ENCODE data around the gene ARMC5. TPM values are rescaled to one million over a fixed set of nuclear protein-coding genes. Genes with fewer than 3 reads are reported as not detected.
A peak's percentile ranks its signal among the peaks of the same experiment; 100 is the strongest.

Gene ARMC5
- total RNA-seq, 1 experiment from 2014 or later = 11.3 TPM

DNA sequence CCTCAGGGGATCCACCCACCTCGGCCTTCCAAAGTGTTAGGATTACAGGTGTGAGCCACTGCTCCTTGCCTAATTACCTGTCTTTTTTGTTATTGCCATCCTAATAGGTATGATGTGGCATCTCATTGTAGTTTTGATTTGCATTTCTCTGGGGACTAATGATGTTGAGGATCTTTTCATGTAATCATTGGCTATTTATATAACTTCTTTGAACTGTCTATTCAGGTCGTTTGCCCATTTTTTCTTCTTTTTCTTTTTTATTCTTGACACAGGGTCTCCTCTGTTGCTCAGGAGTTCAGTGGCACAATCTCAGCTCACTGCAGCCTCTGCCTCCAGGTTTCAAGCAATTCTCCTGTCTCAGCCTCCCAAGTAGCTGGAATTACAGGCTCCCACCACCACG lies 11.3 kb downstream of the ARMC5 start:
- ChIA-PET POLR2A (no interaction called here), CTCF (interaction anchor here (1.4 to 13.1 kb wide), 2 partner anchors 14 to 328 kb away, joined by 3 to 221 read pairs; partner anchors contain the start of gene ARMC5)
- TF ChIP-seq, protein P1, sequence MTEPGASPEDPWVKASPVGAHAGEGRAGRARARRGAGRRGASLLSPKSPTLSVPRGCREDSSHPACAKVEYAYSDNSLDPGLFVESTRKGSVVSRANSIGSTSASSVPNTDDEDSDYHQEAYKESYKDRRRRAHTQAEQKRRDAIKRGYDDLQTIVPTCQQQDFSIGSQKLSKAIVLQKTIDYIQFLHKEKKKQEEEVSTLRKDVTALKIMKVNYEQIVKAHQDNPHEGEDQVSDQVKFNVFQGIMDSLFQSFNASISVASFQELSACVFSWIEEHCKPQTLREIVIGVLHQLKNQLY (CRISPR knock-in tag; IDR thresholded peaks at IDR 0.05) = no peak
- TF ChIP-seq SMAD3 (CRISPR knock-in tag; IDR thresholded peaks at IDR 0.05; ENCODE audit: borderline replicate concordance) (no peak), JAZF1 (CRISPR knock-in tag; IDR thresholded peaks at IDR 0.05) (no peak)
- Mint-ChIP-seq H3K4me3 (no peak overlapping the region; the same call in 1 of the 2 replicates), H3K27me3 (ENCODE audit: low read depth) (peaks cover 51% of the 10 kb centered on the region), H3K27ac (no peak overlapping the region), H3K4me1 (peaks cover 7% of the 10 kb centered on the region), H3K9me3 (0 out of 2 replicates have a peak, but pooled peaks cover 5% of the 10 kb centered on the region), H3K36me3 (peaks cover 2% of the 10 kb centered on the region; the same call in 1 of the 2 replicates)
- no peak for ATAC-seq
- DNase-seq (ENCODE audit: low spot score) = no peak

DNA sequence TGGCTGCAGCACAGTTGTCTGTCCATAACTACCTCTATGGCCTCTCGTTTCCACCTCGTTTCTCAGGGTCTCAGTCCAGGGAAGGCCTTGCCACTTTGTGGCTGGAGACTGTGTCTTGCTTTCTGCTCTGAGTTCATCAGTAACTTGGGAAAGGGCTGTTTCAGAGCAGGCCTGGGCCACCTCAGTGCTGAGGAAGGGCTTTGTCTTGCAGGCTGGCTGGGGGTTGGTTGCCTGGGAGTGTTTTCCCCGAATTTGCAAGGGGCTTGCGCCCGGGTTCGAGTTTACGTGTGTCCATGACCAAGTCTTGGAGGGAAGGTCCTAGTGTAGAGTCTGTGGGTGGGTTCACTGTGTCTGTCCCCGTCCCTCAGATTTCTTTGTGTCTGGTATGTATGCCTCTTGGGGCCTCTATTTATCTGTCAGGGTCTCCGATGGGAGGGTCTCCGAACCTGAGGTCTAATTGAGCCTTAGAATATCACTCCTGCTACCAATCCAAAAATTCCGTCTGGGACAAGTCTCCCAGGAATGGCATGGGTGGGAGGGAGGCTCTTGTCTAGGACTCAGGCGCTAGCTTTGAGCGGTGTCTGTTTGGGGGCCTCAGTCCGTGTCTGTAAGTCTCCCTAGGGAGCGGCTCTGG lies 12.1 kb downstream of the ARMC5 start:
- H3K9me3 Mint-ChIP-seq = 0 out of 2 replicates have a peak, but pooled peaks cover 5% of the 10 kb centered on the region
- DNase-seq (ENCODE audit: low spot score) = no peak
- ATAC-seq = no peak
- TF ChIP-seq, protein P2, sequence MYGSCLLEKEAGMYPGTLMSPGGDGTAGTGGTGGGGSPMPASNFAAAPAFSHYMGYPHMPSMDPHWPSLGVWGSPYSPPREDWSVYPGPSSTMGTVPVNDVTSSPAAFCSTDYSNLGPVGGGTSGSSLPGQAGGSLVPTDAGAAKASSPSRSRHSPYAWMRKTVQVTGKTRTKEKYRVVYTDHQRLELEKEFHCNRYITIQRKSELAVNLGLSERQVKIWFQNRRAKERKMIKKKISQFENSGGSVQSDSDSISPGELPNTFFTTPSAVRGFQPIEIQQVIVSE (CRISPR knock-in tag; IDR thresholded peaks at IDR 0.05; ENCODE audit: borderline replicate concordance) = no peak
- TF ChIP-seq, protein P3, sequence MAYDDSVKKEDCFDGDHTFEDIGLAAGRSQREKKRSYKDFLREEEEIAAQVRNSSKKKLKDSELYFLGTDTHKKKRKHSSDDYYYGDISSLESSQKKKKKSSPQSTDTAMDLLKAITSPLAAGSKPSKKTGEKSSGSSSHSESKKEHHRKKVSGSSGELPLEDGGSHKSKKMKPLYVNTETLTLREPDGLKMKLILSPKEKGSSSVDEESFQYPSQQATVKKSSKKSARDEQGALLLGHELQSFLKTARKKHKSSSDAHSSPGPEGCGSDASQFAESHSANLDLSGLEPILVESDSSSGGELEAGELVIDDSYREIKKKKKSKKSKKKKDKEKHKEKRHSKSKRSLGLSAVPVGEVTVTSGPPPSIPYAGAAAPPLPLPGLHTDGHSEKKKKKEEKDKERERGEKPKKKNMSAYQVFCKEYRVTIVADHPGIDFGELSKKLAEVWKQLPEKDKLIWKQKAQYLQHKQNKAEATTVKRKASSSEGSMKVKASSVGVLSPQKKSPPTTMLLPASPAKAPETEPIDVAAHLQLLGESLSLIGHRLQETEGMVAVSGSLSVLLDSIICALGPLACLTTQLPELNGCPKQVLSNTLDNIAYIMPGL (CRISPR knock-in tag; IDR thresholded peaks at IDR 0.05) = 0 out of 2 replicates have a peak, but pooled peaks have one; percentile 20
- no peak for TF ChIP-seq SOX15 (CRISPR knock-in tag; IDR thresholded peaks at IDR 0.05)
- H3K27ac Mint-ChIP-seq = no peak overlapping the region
- H3K4me3 Mint-ChIP-seq = peak overlapping the region; percentile 61
- peaks cover 58% of the 10 kb centered on the region for H3K27me3 Mint-ChIP-seq (ENCODE audit: low read depth)
- POLR2A ChIA-PET = interaction anchor here (1.0 to 1.3 kb wide), 2 partner anchors 11 to 241 kb away, joined by 3 to 10 read pairs; partner anchors contain the start of gene ARMC5
- peaks cover 2% of the 10 kb centered on the region; the same call in 1 of the 2 replicates for H3K36me3 Mint-ChIP-seq
- H3K4me1 Mint-ChIP-seq = peaks cover 9% of the 10 kb centered on the region
- CTCF ChIA-PET = interaction anchor here (0.6 to 13.1 kb wide), 4 partner anchors 14 to 1498 kb away, joined by 3 to 221 read pairs (median 3); partner anchors contain the start of genes ARMC5 and TAOK2

DNA sequence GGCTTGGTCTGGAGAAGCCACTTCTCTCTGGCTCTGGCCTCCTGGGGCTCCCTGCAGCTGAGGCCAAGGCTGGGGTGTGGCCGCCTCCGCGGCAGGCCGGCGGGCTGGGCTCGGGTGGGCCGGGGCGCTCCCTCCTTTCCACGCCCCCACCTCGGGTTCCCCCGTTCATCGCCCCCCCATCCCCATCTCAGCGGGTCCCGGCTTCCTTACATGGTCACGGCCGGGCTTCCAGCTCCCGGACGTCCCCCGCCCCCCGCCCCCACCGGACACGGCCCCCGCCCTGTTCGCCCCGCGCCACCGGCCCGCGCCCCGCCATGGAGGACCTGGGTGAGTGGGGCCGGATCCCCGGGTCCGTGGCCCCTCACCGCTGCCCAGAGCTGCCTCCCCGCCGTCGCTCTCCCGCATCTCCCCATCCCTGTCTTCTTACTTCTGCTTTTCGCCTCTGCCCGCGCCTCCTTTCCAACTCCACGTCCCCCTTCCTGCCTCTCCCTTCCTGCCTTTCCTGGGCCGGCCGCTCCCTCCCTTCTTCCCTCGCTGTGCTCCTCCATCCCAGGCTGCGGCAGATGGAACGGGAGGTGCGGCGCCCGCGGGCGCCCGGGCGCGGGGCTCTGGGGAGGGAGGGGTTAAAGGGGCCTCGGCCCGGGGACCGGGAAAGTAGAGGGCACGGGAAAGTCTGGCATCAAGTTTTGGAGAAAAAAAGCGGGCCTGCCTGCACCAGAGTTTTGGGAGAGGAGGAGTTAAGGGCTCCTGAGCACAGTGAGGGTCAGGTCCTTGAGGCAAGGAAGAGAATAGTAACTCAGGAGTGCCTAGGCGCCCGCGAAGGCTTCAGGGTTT lies 12.8 kb downstream of the ARMC5 start, which contains the start of gene TGFB1I1:
Gene TGFB1I1 (plus strand): TSS at position 278 of the 834 bp plus-strand sequence. CDS start 37 bp downstream, at position 315.
- DNase-seq (ENCODE audit: low spot score) (peak; percentile 59), ATAC-seq (peak; percentile 2)
- peaks cover 63% of the 10 kb centered on the region for H3K27me3 Mint-ChIP-seq (ENCODE audit: low read depth)

DNA sequence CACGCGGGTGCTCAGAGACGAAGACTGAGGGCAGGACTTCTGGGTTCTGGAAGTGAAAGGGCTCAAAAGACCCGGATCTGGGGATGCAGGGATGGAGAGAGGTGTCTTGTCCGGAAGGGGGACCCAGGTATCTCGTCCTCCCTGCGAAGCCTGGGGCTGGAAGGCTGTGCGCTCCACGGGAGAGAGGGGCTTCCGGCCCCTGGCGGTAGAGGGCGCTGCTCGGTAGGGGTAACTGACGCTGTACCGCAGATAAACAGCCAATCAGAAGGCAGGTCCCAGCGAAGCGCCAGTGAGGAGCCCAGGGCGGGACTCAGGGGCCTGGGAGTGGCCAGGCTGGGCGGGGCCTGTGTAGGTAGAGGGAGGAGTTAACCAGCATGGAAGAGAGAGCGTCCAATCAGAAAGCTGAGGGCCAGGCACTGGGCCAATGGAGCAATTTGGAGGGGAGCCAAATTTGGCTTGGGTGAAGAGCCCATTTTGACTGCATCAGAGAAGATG lies 13.5 kb downstream of the ARMC5 start:
- ChIA-PET CTCF (interaction anchor here (0.6 to 13.1 kb wide), 13 partner anchors 9 to 475 kb away, joined by 3 to 221 read pairs (median 4); partner anchors contain the start of genes ARMC5, SLC5A2 and ZNF267), POLR2A (interaction anchor here (1.0 kb wide), 1 partner anchor 240 kb away, joined by 3 read pairs; a partner anchor contains a TSS)
- H3K27ac Mint-ChIP-seq = no peak overlapping the region
- TF ChIP-seq, protein P4, sequence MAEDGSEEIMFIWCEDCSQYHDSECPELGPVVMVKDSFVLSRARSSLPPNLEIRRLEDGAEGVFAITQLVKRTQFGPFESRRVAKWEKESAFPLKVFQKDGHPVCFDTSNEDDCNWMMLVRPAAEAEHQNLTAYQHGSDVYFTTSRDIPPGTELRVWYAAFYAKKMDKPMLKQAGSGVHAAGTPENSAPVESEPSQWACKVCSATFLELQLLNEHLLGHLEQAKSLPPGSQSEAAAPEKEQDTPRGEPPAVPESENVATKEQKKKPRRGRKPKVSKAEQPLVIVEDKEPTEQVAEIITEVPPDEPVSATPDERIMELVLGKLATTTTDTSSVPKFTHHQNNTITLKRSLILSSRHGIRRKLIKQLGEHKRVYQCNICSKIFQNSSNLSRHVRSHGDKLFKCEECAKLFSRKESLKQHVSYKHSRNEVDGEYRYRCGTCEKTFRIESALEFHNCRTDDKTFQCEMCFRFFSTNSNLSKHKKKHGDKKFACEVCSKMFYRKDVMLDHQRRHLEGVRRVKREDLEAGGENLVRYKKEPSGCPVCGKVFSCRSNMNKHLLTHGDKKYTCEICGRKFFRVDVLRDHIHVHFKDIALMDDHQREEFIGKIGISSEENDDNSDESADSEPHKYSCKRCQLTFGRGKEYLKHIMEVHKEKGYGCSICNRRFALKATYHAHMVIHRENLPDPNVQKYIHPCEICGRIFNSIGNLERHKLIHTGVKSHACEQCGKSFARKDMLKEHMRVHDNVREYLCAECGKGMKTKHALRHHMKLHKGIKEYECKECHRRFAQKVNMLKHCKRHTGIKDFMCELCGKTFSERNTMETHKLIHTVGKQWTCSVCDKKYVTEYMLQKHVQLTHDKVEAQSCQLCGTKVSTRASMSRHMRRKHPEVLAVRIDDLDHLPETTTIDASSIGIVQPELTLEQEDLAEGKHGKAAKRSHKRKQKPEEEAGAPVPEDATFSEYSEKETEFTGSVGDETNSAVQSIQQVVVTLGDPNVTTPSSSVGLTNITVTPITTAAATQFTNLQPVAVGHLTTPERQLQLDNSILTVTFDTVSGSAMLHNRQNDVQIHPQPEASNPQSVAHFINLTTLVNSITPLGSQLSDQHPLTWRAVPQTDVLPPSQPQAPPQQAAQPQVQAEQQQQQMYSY (CRISPR knock-in tag; IDR thresholded peaks at IDR 0.05) = no peak
- TF ChIP-seq ZNF416 (CRISPR knock-in tag; IDR thresholded peaks at IDR 0.05) (no peak), ZNF396 (CRISPR knock-in tag; IDR thresholded peaks at IDR 0.05; ENCODE audit: borderline replicate concordance) (no peak), EMX1 (CRISPR knock-in tag; IDR thresholded peaks at IDR 0.05) (peak; percentile 71; the same call in 1 of the 2 replicates), NFE2L1 (CRISPR knock-in tag; IDR thresholded peaks at IDR 0.05) (no peak)
- TF ChIP-seq, protein P5, sequence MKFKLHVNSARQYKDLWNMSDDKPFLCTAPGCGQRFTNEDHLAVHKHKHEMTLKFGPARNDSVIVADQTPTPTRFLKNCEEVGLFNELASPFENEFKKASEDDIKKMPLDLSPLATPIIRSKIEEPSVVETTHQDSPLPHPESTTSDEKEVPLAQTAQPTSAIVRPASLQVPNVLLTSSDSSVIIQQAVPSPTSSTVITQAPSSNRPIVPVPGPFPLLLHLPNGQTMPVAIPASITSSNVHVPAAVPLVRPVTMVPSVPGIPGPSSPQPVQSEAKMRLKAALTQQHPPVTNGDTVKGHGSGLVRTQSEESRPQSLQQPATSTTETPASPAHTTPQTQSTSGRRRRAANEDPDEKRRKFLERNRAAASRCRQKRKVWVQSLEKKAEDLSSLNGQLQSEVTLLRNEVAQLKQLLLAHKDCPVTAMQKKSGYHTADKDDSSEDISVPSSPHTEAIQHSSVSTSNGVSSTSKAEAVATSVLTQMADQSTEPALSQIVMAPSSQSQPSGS (CRISPR knock-in tag; IDR thresholded peaks at IDR 0.05; ENCODE audit: borderline replicate concordance, low read depth) = no peak

More for the DNA sequence above, 12.8 kb downstream of the ARMC5 start, which contains the start of gene TGFB1I1:
- Mint-ChIP-seq H3K27ac (no peak within 1 kb of the TSS), H3K9me3 (0 out of 2 replicates have a peak, but pooled peaks cover 5% of the 10 kb centered on the region), H3K36me3 (no peaks in the 10 kb centered on the region), H3K4me3 (peak within 1 kb of the TSS; percentile 82), H3K4me1 (peaks cover 10% of the 10 kb centered on the region)
- no peak for TF ChIP-seq SOX15 (CRISPR knock-in tag; IDR thresholded peaks at IDR 0.05)
- TF ChIP-seq PRRX2 (CRISPR knock-in tag; IDR thresholded peaks at IDR 0.05) = no peak
- TF ChIP-seq FOXP1 (CRISPR knock-in tag; IDR thresholded peaks at IDR 0.05; ENCODE audit: borderline replicate concordance) = no peak
- TF ChIP-seq FOXJ3 (CRISPR knock-in tag; IDR thresholded peaks at IDR 0.05; ENCODE audit: borderline replicate concordance) = no peak
- TF ChIP-seq, protein P6, sequence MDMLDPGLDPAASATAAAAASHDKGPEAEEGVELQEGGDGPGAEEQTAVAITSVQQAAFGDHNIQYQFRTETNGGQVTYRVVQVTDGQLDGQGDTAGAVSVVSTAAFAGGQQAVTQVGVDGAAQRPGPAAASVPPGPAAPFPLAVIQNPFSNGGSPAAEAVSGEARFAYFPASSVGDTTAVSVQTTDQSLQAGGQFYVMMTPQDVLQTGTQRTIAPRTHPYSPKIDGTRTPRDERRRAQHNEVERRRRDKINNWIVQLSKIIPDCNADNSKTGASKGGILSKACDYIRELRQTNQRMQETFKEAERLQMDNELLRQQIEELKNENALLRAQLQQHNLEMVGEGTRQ (CRISPR knock-in tag; IDR thresholded peaks at IDR 0.05) = no peak
- ChIA-PET CTCF (interaction anchor here (0.6 to 13.1 kb wide), 4 partner anchors 15 to 1498 kb away, joined by 3 to 221 read pairs (median 3); partner anchors contain the start of genes ARMC5 and TAOK2), POLR2A (interaction anchor here (1.0 to 1.3 kb wide), 2 partner anchors 12 to 241 kb away, joined by 3 to 10 read pairs; partner anchors contain the start of gene ARMC5)

More for the DNA sequence above, 13.5 kb downstream of the ARMC5 start:
- peaks cover 11% of the 10 kb centered on the region for H3K4me1 Mint-ChIP-seq
- H3K27me3 Mint-ChIP-seq (ENCODE audit: low read depth) = peaks cover 65% of the 10 kb centered on the region
- DNase-seq (ENCODE audit: low spot score) = peak; percentile 93
- 0 out of 2 replicates have a peak, but pooled peaks cover 5% of the 10 kb centered on the region for H3K9me3 Mint-ChIP-seq
- peak; percentile 58 for ATAC-seq
- H3K36me3 Mint-ChIP-seq = no peaks in the 10 kb centered on the region
- H3K4me3 Mint-ChIP-seq = peak overlapping the region; percentile 82
